Activated B cell treated with CpG ODN at 0.5 μM for 24 hours (primary cell): ENCODE measurements around the gene DPH3. TPM values are rescaled to one million over a fixed set of nuclear protein-coding genes. Genes with fewer than 3 reads are reported as not detected.

ENCODE experiments used
- ATAC-seq: fragments of 200-7000 bp; cut with Tn5 transposase; one replicate; pipeline ENCODE4 v1.10.0; 2021; ENCODE audit warnings: low read depth, mild to moderate bottlenecking, moderate library complexity
- CTCF ChIA-PET: fragments of 350-600 bp; sonication (Branson Sonifier 250); formaldehyde crosslinking; loops from one replicate; lab custom pipeline; 2021; ENCODE audit warnings: antibody characterized with exemption; lab: Charles Lee
- POLR2A ChIA-PET: fragments of 350-600 bp; sonication (Branson Sonifier 250); formaldehyde crosslinking; loops from one replicate; lab custom pipeline; 2021; ENCODE audit warnings: antibody characterized with exemption; lab: Charles Lee
- DNase-seq: peaks from one replicate; pipeline ENCODE4 v3.0.0; 2022
- H3K27ac Mint-ChIP-seq: one replicate; pipeline ENCODE4 v1.8.0; 2020; ENCODE audit warnings: mixed read lengths
- H3K27me3 Mint-ChIP-seq: one replicate; pipeline ENCODE4 v1.8.0; 2021; ENCODE audit warnings: mixed read lengths
- H3K36me3 Mint-ChIP-seq: one replicate; pipeline ENCODE4 v1.8.0; 2021; ENCODE audit warnings: low read depth, mixed read lengths
- H3K4me1 Mint-ChIP-seq: one replicate; pipeline ENCODE4 v1.8.0; 2021; ENCODE audit warnings: mixed read lengths
- H3K4me3 Mint-ChIP-seq: one replicate; pipeline ENCODE4 v1.8.0; 2020; ENCODE audit warnings: mild to moderate bottlenecking, mixed read lengths
- H3K9me3 Mint-ChIP-seq: one replicate; pipeline ENCODE4 v1.8.0; 2020; ENCODE audit warnings: mixed read lengths
- intact Hi-C: fragments of 100-400 bp; cut with micrococcal nuclease; formaldehyde crosslinking; loops from one replicate; pipeline ENCODE4 v1.15.1; 2024
- total RNA-seq: library from RNA; stranded (reverse); gene quantifications from 2 replicates; pipeline ENCODE4 v1.2.3, GENCODE V29; 2022
- TF ChIP-seq, protein P1 (sequence below): fragments of 200-600 bp; IDR thresholded peaks from one replicate; pipeline ENCODE4 v1.8.0; 2022; ENCODE audit warnings: antibody characterized with exemption, mild to moderate bottlenecking

DPH3 gene
- total RNA-seq, 1 donor from 2014 or later, result 13.4 TPM

- no peak for ATAC-seq
- Mint-ChIP-seq H3K27me3 (no peaks in the 10 kb centered on the region), H3K36me3 (peaks cover 30% of the 10 kb centered on the region), H3K27ac (no peak overlapping the region), H3K9me3 (no peaks in the 10 kb centered on the region), H3K4me1 (no peaks in the 10 kb centered on the region), H3K4me3 (no peak overlapping the region)
- DNase-seq, result no peak
- TF ChIP-seq, protein P1, sequence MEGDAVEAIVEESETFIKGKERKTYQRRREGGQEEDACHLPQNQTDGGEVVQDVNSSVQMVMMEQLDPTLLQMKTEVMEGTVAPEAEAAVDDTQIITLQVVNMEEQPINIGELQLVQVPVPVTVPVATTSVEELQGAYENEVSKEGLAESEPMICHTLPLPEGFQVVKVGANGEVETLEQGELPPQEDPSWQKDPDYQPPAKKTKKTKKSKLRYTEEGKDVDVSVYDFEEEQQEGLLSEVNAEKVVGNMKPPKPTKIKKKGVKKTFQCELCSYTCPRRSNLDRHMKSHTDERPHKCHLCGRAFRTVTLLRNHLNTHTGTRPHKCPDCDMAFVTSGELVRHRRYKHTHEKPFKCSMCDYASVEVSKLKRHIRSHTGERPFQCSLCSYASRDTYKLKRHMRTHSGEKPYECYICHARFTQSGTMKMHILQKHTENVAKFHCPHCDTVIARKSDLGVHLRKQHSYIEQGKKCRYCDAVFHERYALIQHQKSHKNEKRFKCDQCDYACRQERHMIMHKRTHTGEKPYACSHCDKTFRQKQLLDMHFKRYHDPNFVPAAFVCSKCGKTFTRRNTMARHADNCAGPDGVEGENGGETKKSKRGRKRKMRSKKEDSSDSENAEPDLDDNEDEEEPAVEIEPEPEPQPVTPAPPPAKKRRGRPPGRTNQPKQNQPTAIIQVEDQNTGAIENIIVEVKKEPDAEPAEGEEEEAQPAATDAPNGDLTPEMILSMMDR, result no peak
- POLR2A ChIA-PET, result no interaction called here
- CTCF ChIA-PET, result interaction anchor here (1.5 kb wide), 1 partner anchor 10 kb away, joined by 4 read pairs; no protein-coding TSS in a partner anchor
- intact Hi-C loops, result no loop called here
These were observed 14.5 kb upstream of the DPH3 start for GRCh38 chr3:16279010-16279801.

GRCh38 chr3:16277471-16277870 is 12.7 kb upstream of the DPH3 start:
- intact Hi-C loops, result no loop called here
- H3K4me1 Mint-ChIP-seq, result no peaks in the 10 kb centered on the region
- POLR2A ChIA-PET, result no interaction called here
- no peak overlapping the region for H3K27ac Mint-ChIP-seq
- no peak overlapping the region for H3K4me3 Mint-ChIP-seq
- TF ChIP-seq, protein P1, result no peak
- no peaks in the 10 kb centered on the region for H3K27me3 Mint-ChIP-seq
- CTCF ChIA-PET, result interaction anchor here (1.1 kb wide), 1 partner anchor 13 kb away, joined by 4 read pairs; no protein-coding TSS in a partner anchor
- no peaks in the 10 kb centered on the region for H3K9me3 Mint-ChIP-seq
- DNase-seq (no peak), ATAC-seq (no peak)
- H3K36me3 Mint-ChIP-seq, result peaks cover 27% of the 10 kb centered on the region

DNA sequence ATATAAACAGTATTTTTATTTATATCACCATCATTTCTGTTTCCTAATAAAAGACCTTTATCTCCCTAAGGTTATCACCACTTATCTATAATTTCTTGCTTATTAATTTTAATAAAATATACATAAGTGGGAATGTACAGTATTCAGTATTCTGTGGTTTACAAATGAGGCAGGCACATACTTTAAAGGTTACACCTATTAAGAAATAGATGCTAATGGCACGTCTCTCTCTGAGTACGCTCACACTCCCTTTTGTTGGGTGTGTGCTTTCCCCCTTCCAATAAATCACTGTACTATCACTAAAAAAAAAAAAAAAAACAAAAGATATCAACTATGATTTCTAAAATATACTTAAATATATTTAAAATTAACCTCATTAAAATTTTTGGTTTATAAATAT is 9.1 kb upstream of the DPH3 start:
- no peak overlapping the region for H3K4me3 Mint-ChIP-seq
- DNase-seq, result no peak
- no peaks in the 10 kb centered on the region for H3K9me3 Mint-ChIP-seq
- no peaks in the 10 kb centered on the region for H3K27me3 Mint-ChIP-seq
- TF ChIP-seq, protein P1, result no peak
- H3K36me3 Mint-ChIP-seq, result peaks cover 50% of the 10 kb centered on the region
- H3K27ac Mint-ChIP-seq, result no peak overlapping the region
- intact Hi-C loops, result no loop called here
- H3K4me1 Mint-ChIP-seq, result no peaks in the 10 kb centered on the region
- no peak for ATAC-seq
- CTCF ChIA-PET, result interaction anchor here (1.5 kb wide), 1 partner anchor 17 kb away, joined by 5 read pairs; no protein-coding TSS in a partner anchor
- POLR2A ChIA-PET, result interaction anchor here (0.7 kb wide), 1 partner anchor 9 kb away, joined by 8 read pairs; the partner anchor contains the start of gene DPH3

GRCh38 chr3:16272588-16272987 is 7.8 kb upstream of the DPH3 start:
- H3K9me3 Mint-ChIP-seq, result no peaks in the 10 kb centered on the region
- no peak overlapping the region for H3K27ac Mint-ChIP-seq
- H3K4me3 Mint-ChIP-seq, result no peak overlapping the region
- DNase-seq, result no peak
- H3K4me1 Mint-ChIP-seq, result no peaks in the 10 kb centered on the region
- CTCF ChIA-PET, result no interaction called here
- H3K27me3 Mint-ChIP-seq, result no peaks in the 10 kb centered on the region
- POLR2A ChIA-PET, result no interaction called here
- TF ChIP-seq, protein P1, result no peak
- no peak for ATAC-seq
- intact Hi-C loops, result no loop called here
- H3K36me3 Mint-ChIP-seq, result peaks cover 48% of the 10 kb centered on the region

GRCh38 chr3:16270855-16271254 is 6.1 kb upstream of the DPH3 start:
- H3K27ac Mint-ChIP-seq, result no peak overlapping the region
- DNase-seq, result no peak
- ChIA-PET CTCF (no interaction called here), POLR2A (no interaction called here)
- peaks cover 43% of the 10 kb centered on the region for H3K36me3 Mint-ChIP-seq
- no peaks in the 10 kb centered on the region for H3K27me3 Mint-ChIP-seq
- intact Hi-C loops, result no loop called here
- ATAC-seq, result no peak
- H3K4me3 Mint-ChIP-seq, result no peak overlapping the region
- H3K4me1 Mint-ChIP-seq, result peaks cover 8% of the 10 kb centered on the region
- no peaks in the 10 kb centered on the region for H3K9me3 Mint-ChIP-seq
- TF ChIP-seq, protein P1, result no peak
